Fibroblast of upper back skin (primary cell): ENCODE measurements around the gene NOL4L.
"Not testable (repeated sequence)": the region's sequence is repeated elsewhere in the genome, so short reads cannot be mapped to it uniquely, and the experiment has no call there.

Experiments used
- DNase-seq: peaks from one replicate; pipeline ENCODE4 v3.0.0-alpha.2; 2013

NOL4L gene

DNA sequence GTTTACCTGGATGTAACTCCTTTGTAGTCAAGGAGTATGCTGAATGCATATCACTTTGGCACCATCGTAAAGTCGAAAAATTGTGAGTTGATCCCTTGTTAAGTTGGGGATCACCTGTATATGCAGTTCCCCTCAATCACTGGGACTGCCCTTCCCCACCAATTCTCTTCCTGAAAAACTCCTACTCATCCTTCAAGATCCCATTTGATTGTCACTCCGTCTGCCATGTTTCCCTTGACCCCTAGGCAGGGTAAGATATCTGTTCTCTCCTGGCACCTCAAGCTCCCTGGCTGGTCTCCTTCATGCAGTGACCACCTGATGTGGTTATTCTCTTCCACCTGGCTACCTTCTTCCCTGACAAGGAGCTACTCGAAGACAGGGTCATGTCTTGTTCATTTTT is 10.0 kb upstream of the NOL4L start:
- DNase-seq = no peak

DNA sequence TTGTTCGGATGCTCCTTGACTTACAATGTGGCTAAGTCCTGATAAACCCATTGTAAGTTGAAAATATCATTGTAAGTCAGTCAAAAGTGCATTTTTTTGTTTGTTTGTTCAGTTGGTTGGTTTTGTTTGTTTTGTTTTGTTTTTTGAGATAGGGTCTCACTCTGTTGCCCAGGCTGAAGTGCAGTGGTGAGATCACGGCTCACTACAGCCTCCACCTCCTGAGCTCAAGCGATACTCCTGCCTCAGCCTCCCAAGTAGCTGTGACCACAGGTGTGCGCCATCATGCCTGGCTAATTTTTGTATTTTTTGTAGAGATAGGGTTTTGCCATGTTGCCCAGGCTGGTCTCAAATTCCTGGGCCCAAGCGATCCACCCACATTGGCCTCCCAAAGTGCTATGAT is 9.5 kb upstream of the NOL4L start:
- not testable (repeated sequence) for DNase-seq

DNA sequence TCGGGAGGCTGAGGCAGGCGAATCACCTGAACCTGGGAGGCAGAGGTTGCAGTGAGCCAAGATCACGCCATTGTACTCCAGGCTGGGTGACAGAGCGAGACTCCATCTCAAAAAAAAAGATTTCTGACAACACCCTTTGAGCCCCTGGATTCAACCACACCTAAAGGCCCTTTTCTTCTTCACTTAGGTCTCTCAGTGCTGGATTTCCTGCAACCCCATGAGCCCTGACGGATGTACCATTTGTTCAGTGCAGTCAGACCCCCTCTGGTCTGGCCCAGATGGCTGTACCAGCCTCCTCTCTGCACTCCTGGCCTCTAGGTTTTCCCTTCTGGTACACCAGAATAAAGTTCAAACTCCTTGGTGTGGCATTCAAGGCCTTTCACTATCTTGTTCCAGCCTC is 9.1 kb upstream of the NOL4L start:
- no peak for DNase-seq

- DNase-seq = not testable (repeated sequence)
These were observed 7.5 kb upstream of the NOL4L start for GRCh38 chr20:32592616-32593015.

DNA sequence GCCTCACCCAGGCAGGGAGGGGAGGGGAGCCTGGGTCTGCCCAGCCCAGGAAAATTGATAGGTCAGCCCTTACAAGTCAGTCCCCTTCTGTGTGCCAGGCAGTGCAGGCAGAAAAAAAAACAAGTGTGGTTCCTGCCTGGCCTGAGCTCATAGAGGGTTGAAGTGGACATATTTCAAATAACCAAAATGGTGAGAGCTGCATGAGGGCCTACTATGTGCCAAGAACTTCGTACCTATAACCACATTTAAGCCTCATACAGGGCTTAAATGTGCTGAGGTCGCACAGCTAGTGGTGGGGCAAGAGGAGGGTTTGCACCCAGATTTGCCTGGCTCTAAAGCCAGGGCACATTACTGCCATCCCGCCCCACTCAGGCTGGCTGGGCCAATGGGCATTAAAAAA is 6.9 kb upstream of the NOL4L start:
- no peak for DNase-seq

DNA sequence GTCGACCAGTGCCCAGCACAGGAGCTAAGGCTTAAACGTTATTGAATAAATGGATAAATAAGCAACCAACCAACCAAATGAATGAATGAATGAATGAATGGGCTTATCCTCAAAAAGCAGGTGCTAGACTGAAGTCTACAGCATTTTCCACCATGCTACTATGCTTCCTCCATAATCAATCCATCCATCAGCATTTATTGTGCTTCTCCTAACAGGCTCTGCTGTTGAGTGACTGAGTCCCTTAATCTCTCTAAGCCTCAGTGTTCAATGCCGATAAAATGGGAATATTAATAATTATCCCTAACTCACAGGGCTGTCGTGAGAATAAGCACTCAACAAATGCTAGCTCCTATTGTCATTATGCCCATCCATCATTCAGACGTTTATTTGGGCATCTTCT is 4.6 kb upstream of the NOL4L start:
- no peak for DNase-seq

GRCh38 chr20:32589256-32589655 is 4.1 kb upstream of the NOL4L start:
- no peak for DNase-seq

GRCh38 chr20:32588040-32588439 is 2.9 kb upstream of the NOL4L start:
- no peak for DNase-seq

DNA sequence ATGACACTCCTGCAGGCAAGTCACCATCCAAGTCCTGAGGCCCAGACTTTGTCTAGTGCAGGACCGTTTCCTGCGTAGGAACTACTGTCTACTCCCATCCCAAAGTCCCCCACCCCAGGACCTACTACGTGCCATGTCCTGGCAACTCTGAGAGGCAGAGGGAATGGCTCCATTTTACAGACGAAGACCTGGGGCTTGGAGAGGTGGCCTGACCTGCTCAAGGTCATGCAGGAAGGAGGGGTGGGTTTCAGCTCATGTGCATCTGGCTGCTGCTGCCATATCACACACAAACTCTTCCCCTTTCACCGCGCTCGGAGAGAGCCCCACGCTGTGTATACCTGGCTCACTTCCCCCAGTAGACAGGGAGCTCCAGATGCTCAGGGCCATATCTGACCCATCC is 1.2 kb upstream of the NOL4L start:
- DNase-seq = no peak

DNA sequence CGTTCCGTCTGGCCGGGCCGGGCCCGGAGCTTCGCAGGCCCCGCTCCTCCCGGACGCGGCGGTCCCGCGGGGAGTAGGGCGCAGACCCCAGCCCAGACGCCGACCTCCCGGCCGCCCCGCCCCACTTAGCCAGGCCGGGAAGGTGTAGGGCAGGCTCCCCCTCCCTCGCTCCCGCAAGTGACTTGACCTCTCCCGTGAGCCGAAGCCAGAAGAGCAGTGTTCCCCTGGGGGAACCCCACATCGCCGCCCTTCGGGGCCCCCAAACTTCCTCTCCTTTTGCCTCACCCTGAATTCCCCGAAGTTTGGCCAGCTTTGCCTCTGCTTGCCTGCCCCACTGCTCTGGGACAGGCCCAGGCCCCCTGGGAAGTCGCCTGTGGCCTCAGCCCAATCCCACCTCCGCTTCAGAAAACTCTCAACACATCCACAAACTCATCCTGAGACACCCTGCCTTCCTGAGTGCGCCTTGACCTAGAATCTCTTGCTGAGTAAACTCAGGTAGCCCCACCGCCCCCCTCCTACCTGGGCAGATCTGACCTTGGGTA is 524 bp upstream of the NOL4L start:
- no peak for DNase-seq

- DNase-seq = no peak
These were observed 1.5 kb downstream of the NOL4L start for GRCh38 chr20:32583581-32584070.

DNA sequence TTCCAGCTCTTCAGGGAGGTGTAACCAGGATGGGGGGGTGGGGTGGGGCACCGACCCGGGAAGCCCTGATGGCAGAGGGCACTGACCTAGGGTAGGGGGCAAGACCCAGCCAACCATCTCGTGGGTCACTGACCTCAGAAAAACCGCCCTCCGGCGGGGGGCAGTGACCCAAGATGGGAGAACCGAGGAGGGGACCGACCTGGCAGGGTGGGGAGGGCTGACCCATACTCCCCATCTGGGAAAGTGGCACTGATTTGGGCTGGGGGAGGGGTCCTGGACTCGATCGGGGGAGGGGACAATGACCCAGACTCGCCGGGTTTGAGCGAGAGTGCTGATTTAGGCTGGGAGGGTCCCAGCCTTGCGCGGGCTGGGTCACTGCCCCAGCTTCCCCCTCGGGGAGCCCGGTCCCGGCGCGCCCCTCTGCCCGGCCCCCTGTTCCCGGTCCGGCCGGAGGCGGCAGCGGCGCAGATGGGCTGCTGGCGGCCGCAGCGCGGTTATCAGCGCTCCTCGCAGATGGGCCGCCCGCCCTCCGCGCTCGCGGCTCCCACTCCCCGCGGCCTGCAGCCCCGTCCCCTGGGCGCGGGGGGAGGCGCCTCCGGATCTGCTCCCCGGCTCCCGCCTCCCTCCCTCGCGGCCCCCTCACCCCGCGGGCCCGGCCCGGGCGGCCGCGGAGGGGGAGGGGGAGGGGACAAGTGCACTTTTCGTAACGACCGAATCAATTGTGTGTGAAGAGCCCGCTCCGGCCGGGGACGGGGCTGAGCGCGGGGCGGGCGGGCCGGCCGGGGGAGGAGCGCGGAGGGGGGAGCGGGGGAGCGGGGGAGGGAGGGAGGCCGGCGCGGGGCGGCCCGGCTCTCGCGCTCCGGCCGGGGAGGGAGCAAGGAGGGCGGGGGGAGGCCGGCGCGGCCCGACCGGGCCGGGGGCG is 2.2 kb downstream of the NOL4L start:
- DNase-seq = peak; percentile 17

GRCh38 chr20:32581839-32582658 is 3.1 kb downstream of the NOL4L start:
- DNase-seq = no peak

- no peak for DNase-seq
These were observed 3.9 kb downstream of the NOL4L start for GRCh38 chr20:32580970-32581838.

- no peak for DNase-seq
These were observed 4.7 kb downstream of the NOL4L start for GRCh38 chr20:32580219-32580969.

- no peak for DNase-seq
These were observed 6.2 kb downstream of the NOL4L start for GRCh38 chr20:32578840-32579390.

DNA sequence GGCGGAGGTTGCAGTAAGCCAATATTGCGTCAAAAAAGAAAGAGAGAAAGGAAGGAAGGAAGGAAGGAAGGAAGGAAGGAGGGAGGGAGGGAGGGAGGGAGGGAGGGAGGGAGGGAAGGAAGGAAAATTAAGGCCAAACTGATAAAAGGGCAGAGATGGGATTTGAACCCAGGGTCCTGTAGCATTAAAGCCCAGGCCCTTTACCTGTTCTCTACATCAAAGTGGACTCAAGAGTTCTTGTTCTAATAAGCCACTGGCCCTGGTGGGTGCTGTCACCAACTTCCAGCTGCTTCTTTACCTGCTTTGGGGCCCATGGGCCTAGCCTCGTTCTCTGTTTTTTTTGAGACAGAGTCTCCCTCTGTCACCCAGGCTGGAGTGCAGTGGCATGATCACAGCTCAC is 7.1 kb downstream of the NOL4L start:
- not testable (repeated sequence) for DNase-seq

DNA sequence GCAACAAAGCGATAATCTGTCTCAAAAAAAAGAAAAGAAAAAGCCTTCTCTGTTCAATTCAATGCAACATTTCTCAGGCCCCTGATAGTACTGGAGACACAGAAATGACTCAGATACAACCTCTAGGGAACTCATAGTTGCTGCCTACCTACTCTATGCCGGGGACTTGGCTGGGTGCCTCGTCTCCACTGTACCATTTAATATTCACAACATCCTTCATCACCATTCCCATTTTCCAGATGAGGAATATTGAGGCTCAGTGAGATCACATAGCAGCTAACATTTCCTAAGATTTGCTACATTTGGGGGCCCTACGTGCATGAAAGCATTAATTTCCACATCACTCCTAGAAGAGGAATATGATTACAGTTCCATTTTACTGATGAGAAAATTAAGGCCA is 7.5 kb downstream of the NOL4L start:
- peak; percentile 44 for DNase-seq

DNA sequence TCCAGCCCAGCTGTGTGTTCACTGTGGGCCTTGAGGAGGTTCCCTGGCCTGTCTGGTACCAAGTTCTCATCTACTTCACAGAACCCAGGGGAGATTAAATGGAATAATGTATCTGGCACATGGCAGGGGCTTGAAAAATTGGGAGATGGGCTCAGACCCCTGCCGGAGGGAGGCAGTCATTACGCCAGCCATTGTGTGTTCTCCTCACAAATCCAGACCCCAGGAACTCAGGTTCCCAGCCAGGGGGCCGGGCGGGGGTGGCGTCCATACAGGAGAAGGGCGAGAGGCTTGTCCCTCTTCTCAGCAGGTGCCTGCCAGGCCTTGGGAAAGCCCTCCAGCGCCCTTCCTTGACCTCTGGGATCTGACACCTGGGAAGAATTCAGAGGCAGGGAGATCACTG is 8.1 kb downstream of the NOL4L start:
- no peak for DNase-seq

- DNase-seq = no peak
These were observed 8.6 kb downstream of the NOL4L start for GRCh38 chr20:32576560-32576959.

- no peak for DNase-seq
These were observed 9.3 kb downstream of the NOL4L start for GRCh38 chr20:32575805-32576204.

DNA sequence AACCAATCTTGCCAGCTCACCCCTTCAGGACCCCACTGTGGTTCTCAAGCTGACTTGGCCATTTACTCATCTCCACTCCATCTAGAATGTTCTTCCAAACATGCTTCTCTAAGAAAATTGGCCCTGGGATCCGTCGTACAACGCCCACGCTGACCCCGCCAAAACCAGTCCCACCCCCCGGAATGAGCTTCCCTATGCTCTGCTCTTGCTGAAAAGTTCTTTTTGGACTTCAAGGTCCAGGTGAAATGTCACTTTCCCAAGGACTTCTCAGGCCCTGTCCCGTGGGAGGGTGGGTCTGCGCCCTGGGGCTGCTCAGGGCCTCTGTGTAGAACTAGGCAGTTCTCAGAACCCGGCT is 9.9 kb downstream of the NOL4L start:
- no peak for DNase-seq
